ENCODE results near the gene P2RX7.

Gene P2RX7

GRCh38 chr12:121092034-121092433 lies 40.6 kb upstream of the P2RX7 start:
- Histone ChIP-seq H3K36me3 (no peaks in the 10 kb centered on the region), H3K9me3 (no peaks in the 10 kb centered on the region), H3K4me3 (ENCODE audit: low read depth in 1 of 2, low read length in 1 of 2) (no peak overlapping the region), H3K4me1 (ENCODE audit: control insufficient read depth in 1 of 2, insufficient read depth in 1 of 2, low read depth in 1 of 2, low read length in 1 of 2) (peaks cover 21 to 23% of the 10 kb centered on the region in 2 experiments), H3K27ac (no peak overlapping the region), H3K27me3 (peaks cover 7% of the 10 kb centered on the region)
- no peak for TF ChIP-seq CTCF (IDR thresholded peaks at IDR 0.05)

GRCh38 chr12:121093487-121093891 lies 39.2 kb upstream of the P2RX7 start:
- TF ChIP-seq CTCF (IDR thresholded peaks at IDR 0.05) = no peak
- Histone ChIP-seq H3K4me3 (ENCODE audit: low read depth in 1 of 2, low read length in 1 of 2) (no peak overlapping the region), H3K9me3 (no peaks in the 10 kb centered on the region), H3K27me3 (peaks cover 7% of the 10 kb centered on the region), H3K36me3 (no peaks in the 10 kb centered on the region), H3K27ac (no peak overlapping the region), H3K4me1 (ENCODE audit: control insufficient read depth in 1 of 2, insufficient read depth in 1 of 2, low read depth in 1 of 2, low read length in 1 of 2) (peaks cover 21 to 23% of the 10 kb centered on the region in 2 experiments)

GRCh38 chr12:121095544-121096198 lies 37.0 kb upstream of the P2RX7 start:
- Histone ChIP-seq H3K27ac (no peak overlapping the region), H3K9me3 (no peaks in the 10 kb centered on the region), H3K4me1 (ENCODE audit: control insufficient read depth in 1 of 2, insufficient read depth in 1 of 2, low read depth in 1 of 2, low read length in 1 of 2) (peaks cover 21 to 23% of the 10 kb centered on the region in 2 experiments), H3K27me3 (peaks cover 7% of the 10 kb centered on the region), H3K4me3 (ENCODE audit: low read depth in 1 of 2, low read length in 1 of 2) (peak overlapping the region; percentile 41 to 47), H3K36me3 (no peaks in the 10 kb centered on the region)
- TF ChIP-seq CTCF (IDR thresholded peaks at IDR 0.05) = peak; percentile 76

GRCh38 chr12:121096199-121096798 lies 36.4 kb upstream of the P2RX7 start:
- Histone ChIP-seq H3K9me3 (no peaks in the 10 kb centered on the region), H3K4me3 (ENCODE audit: low read depth in 1 of 2, low read length in 1 of 2) (peak overlapping the region; percentile 41 to 47), H3K27me3 (peaks cover 7% of the 10 kb centered on the region), H3K27ac (no peak overlapping the region), H3K36me3 (no peaks in the 10 kb centered on the region), H3K4me1 (ENCODE audit: control insufficient read depth in 1 of 2, insufficient read depth in 1 of 2, low read depth in 1 of 2, low read length in 1 of 2) (peaks cover 21 to 23% of the 10 kb centered on the region in 2 experiments)
- no peak for TF ChIP-seq CTCF (IDR thresholded peaks at IDR 0.05)

GRCh38 chr12:121099779-121100178 lies 32.9 kb upstream of the P2RX7 start:
- peaks cover 15 to 17% of the 10 kb centered on the region in 2 experiments for H3K4me1 ChIP-seq (ENCODE audit: control insufficient read depth in 1 of 2, insufficient read depth in 1 of 2, low read depth in 1 of 2, low read length in 1 of 2)
- H3K36me3 ChIP-seq = no peaks in the 10 kb centered on the region
- no peak overlapping the region for H3K27ac ChIP-seq
- peaks cover 7% of the 10 kb centered on the region for H3K27me3 ChIP-seq
- no peak overlapping the region for H3K4me3 ChIP-seq (ENCODE audit: low read depth in 1 of 2, low read length in 1 of 2)
- no peaks in the 10 kb centered on the region for H3K9me3 ChIP-seq
- TF ChIP-seq CTCF (IDR thresholded peaks at IDR 0.05) = no peak
